Duodenal mucosa (tissue), 2 donors: ENCODE measurements around the gene MAN1C1.
A peak's percentile ranks its signal among the peaks of the same experiment; 100 is the strongest.

ENCODE experiments used
- H3K27ac ChIP-seq: one replicate; pipeline ENCODE4 v1.7.0; 2013; ENCODE audit warnings: low read depth, low read length
- H3K27me3 ChIP-seq, 2 donors: one replicate each; pipeline ENCODE4 v1.7.0; 2013; ENCODE audit warnings: low read length in 2 of 2, control low read depth in 1 of 2; ENCODE audit not compliant: insufficient read depth in 2 of 2, control insufficient read depth in 1 of 2
- H3K36me3 ChIP-seq, 2 donors: one replicate each; pipeline ENCODE4 v1.7.0; 2013; ENCODE audit warnings: low read length in 2 of 2, control low read depth in 1 of 2; ENCODE audit not compliant: insufficient read depth in 2 of 2, control insufficient read depth in 1 of 2
- H3K4me1 ChIP-seq, 2 donors: one replicate each; pipeline ENCODE4 v1.7.0; 2013; ENCODE audit warnings: low read length in 2 of 2, control low read depth in 1 of 2; ENCODE audit not compliant: insufficient read depth in 2 of 2, control insufficient read depth in 1 of 2
- H3K4me3 ChIP-seq, 2 donors: one replicate each; pipeline ENCODE4 v1.7.0; 2013; ENCODE audit warnings: low read length in 2 of 2, low read depth in 1 of 2
- H3K9ac ChIP-seq, 2 donors: one replicate each; pipeline ENCODE4 v1.7.0; 2013; ENCODE audit warnings: low read length in 2 of 2, low read depth in 1 of 2
- H3K9me3 ChIP-seq, 2 donors: one replicate each; pipeline ENCODE4 v1.7.0; 2013; ENCODE audit warnings: low read length in 2 of 2, control low read depth in 1 of 2; ENCODE audit not compliant: control insufficient read depth in 1 of 2

Gene MAN1C1

GRCh38 chr1:25613091-25613490 lies 3.5 kb upstream of the MAN1C1 start:
- Histone ChIP-seq H3K9me3 (no peaks in the 10 kb centered on the region), H3K4me1 (peaks cover 12 to 17% of the 10 kb centered on the region in 2 donors), H3K4me3 (no peak overlapping the region), H3K27me3 (peaks cover 19 to 30% of the 10 kb centered on the region in 2 donors), H3K36me3 (no peaks in the 10 kb centered on the region), H3K27ac (no peak overlapping the region), H3K9ac (no peak overlapping the region)

GRCh38 chr1:25614501-25615171 lies 2.0 kb upstream of the MAN1C1 start:
- no peak overlapping the region for H3K4me3 ChIP-seq
- no peaks in the 10 kb centered on the region for H3K36me3 ChIP-seq
- H3K9ac ChIP-seq = no peak overlapping the region
- no peak overlapping the region for H3K27ac ChIP-seq
- peaks cover 29 to 45% of the 10 kb centered on the region in 2 donors for H3K27me3 ChIP-seq
- peaks cover 15 to 32% of the 10 kb centered on the region in 2 donors for H3K4me1 ChIP-seq
- H3K9me3 ChIP-seq = no peaks in the 10 kb centered on the region

GRCh38 chr1:25615172-25615541 lies 1.4 kb upstream of the MAN1C1 start:
- H3K9ac ChIP-seq = no peak overlapping the region
- peaks cover 31 to 46% of the 10 kb centered on the region in 2 donors for H3K27me3 ChIP-seq
- H3K4me1 ChIP-seq = peaks cover 20 to 37% of the 10 kb centered on the region in 2 donors
- H3K9me3 ChIP-seq = no peaks in the 10 kb centered on the region
- H3K4me3 ChIP-seq = peak overlapping the region in 1 of 2 donors; percentile 65
- H3K36me3 ChIP-seq = no peaks in the 10 kb centered on the region
- H3K27ac ChIP-seq = no peak overlapping the region

GRCh38 chr1:25615563-25616094 lies 962 bp upstream of the MAN1C1 start:
- Histone ChIP-seq H3K9ac (peak overlapping the region in 1 of 2 donors; percentile 27), H3K27me3 (peaks cover 31 to 42% of the 10 kb centered on the region in 2 donors), H3K4me1 (peaks cover 23 to 40% of the 10 kb centered on the region in 2 donors), H3K9me3 (no peaks in the 10 kb centered on the region), H3K27ac (peak overlapping the region; percentile 44), H3K4me3 (peak overlapping the region; percentile 65), H3K36me3 (no peaks in the 10 kb centered on the region)

- Histone ChIP-seq H3K36me3 (no peaks in the 10 kb centered on the region), H3K27ac (no peak overlapping the region), H3K4me3 (peak overlapping the region; percentile 65 to 70), H3K9me3 (no peaks in the 10 kb centered on the region), H3K27me3 (peaks cover 29 to 32% of the 10 kb centered on the region in 2 donors), H3K9ac (peak overlapping the region; percentile 39 to 51), H3K4me1 (peaks cover 23 to 42% of the 10 kb centered on the region in 2 donors)
Measured at GRCh38 chr1:25616987-25617624, 515 bp downstream of the MAN1C1 start.

- Histone ChIP-seq H3K27ac (no peak overlapping the region), H3K4me1 (peaks cover 23 to 42% of the 10 kb centered on the region in 2 donors)
Measured at GRCh38 chr1:25617625-25618432, 1.2 kb downstream of the MAN1C1 start.

GRCh38 chr1:25618433-25618808 lies 1.8 kb downstream of the MAN1C1 start:
- Histone ChIP-seq H3K27ac (no peak overlapping the region), H3K9ac (peak overlapping the region in 1 of 2 donors; percentile 1), H3K4me3 (peak overlapping the region; percentile 51 to 70), H3K36me3 (no peaks in the 10 kb centered on the region), H3K9me3 (no peaks in the 10 kb centered on the region), H3K4me1 (peaks cover 23 to 42% of the 10 kb centered on the region in 2 donors), H3K27me3 (peaks cover 25 to 28% of the 10 kb centered on the region in 2 donors)

More at GRCh38 chr1:25617625-25618432, 1.2 kb downstream of the MAN1C1 start:
- Histone ChIP-seq H3K36me3 (no peaks in the 10 kb centered on the region), H3K9ac (peak overlapping the region in 1 of 2 donors; percentile 1), H3K4me3 (peak overlapping the region; percentile 51 to 70), H3K9me3 (no peaks in the 10 kb centered on the region), H3K27me3 (peaks cover 25 to 32% of the 10 kb centered on the region in 2 donors)

GRCh38 chr1:25619101-25619890 lies 2.7 kb downstream of the MAN1C1 start:
- H3K4me3 ChIP-seq = peak overlapping the region; percentile 51 to 70
- H3K36me3 ChIP-seq = no peaks in the 10 kb centered on the region
- no peaks in the 10 kb centered on the region for H3K9me3 ChIP-seq
- no peak overlapping the region for H3K27ac ChIP-seq
- H3K4me1 ChIP-seq = peaks cover 23 to 42% of the 10 kb centered on the region in 2 donors
- H3K9ac ChIP-seq = peak overlapping the region in 1 of 2 donors; percentile 27
- peaks cover 23 to 28% of the 10 kb centered on the region in 2 donors for H3K27me3 ChIP-seq

GRCh38 chr1:25620211-25620610 lies 3.6 kb downstream of the MAN1C1 start:
- peaks cover 23 to 37% of the 10 kb centered on the region in 2 donors for H3K4me1 ChIP-seq
- no peaks in the 10 kb centered on the region for H3K9me3 ChIP-seq
- H3K27ac ChIP-seq = no peak overlapping the region
- H3K9ac ChIP-seq = no peak overlapping the region
- peaks cover 22 to 28% of the 10 kb centered on the region in 2 donors for H3K27me3 ChIP-seq
- H3K4me3 ChIP-seq = peak overlapping the region; percentile 0 to 70
- no peaks in the 10 kb centered on the region for H3K36me3 ChIP-seq
